Aorta (tissue), 5 donors: Measurements from ENCODE around the gene E2F1. TPM values are rescaled to one million over a fixed set of nuclear protein-coding genes. Genes with fewer than 3 reads are reported as not detected.
A peak's percentile ranks its signal among the peaks of the same experiment; 100 is the strongest.

Experiments
- ATAC-seq: fragments of 200-7000 bp; cut with Tn5 transposase; one replicate; pipeline ENCODE4 v1.9.1; 2022; ENCODE audit warnings: moderate library complexity; ENCODE audit not compliant: low FRiP score
- DNase-seq, 2 donors: peaks; one replicate each; pipeline ENCODE4 v3.0.0-alpha.2; 2020
- H3K27ac ChIP-seq, 2 donors: one replicate each; pipeline ENCODE4 v1.5.1; 2013; ENCODE audit warnings: low read length in 2 of 2, mild to moderate bottlenecking in 2 of 2, moderate library complexity in 2 of 2, control low read depth in 1 of 2, inconsistent platforms in 1 of 2, low read depth in 1 of 2
- H3K27me3 ChIP-seq, 2 donors: one replicate each; pipeline ENCODE4 v1.6.1; 2013; ENCODE audit warnings: control low read depth in 1 of 2, low read length in 1 of 2, mild to moderate bottlenecking in 1 of 2, moderate library complexity in 1 of 2; ENCODE audit not compliant: insufficient read depth in 2 of 2, control insufficient read depth in 1 of 2
- H3K36me3 ChIP-seq, 2 donors: one replicate each; pipeline ENCODE4 v1.6.1; 2013; ENCODE audit warnings: control low read depth in 1 of 2, low read length in 1 of 2, mild to moderate bottlenecking in 1 of 2; ENCODE audit not compliant: insufficient read depth in 2 of 2, control insufficient read depth in 1 of 2
- H3K4me1 ChIP-seq, 2 donors: one replicate each; pipeline ENCODE4 v1.6.1; 2013; ENCODE audit warnings: low read length in 2 of 2, control low read depth in 1 of 2, mild to moderate bottlenecking in 1 of 2, moderate library complexity in 1 of 2; ENCODE audit not compliant: insufficient read depth in 2 of 2, control insufficient read depth in 1 of 2
- H3K4me3 ChIP-seq, 2 donors: one replicate each; pipeline ENCODE4 v1.5.1; 2013; ENCODE audit warnings: low read length in 2 of 2, control low read depth in 1 of 2, mild to moderate bottlenecking in 1 of 2
- H3K9me3 ChIP-seq: one replicate; pipeline ENCODE4 v1.6.1; 2013; ENCODE audit warnings: mild to moderate bottlenecking, low read length; ENCODE audit not compliant: control insufficient read depth
- WGBS, 2 donors: extraction: QIAGEN DNeasy Blood & Tissue Kit; methylation state at CpG; one replicate each; pipeline ENCODE4 v1.1.7; 2013; 5-methylcytosine and 5-hydroxymethylcytosine counted together
- intact Hi-C, 2 donors: fragments of 100-400 bp; cut with DNase I; formaldehyde crosslinking; loops; one replicate each; pipeline versions ENCODE4 v1.14.2 to v1.15.0; 2022
- polyA plus RNA-seq, 2 donors: library from polyadenylated mRNA; stranded (reverse); fragments of 200-250 nt; gene quantifications; one replicate each; pipeline ENCODE4 v1.2.3, GENCODE V29; 2013
- total RNA-seq, 2 donors: library from RNA; stranded (reverse); fragmentation: NEBNext Ultra II Directional; extraction: Animal tissue kit (Norgen Biotek cat#: 25700); gene quantifications; one replicate each; pipeline ENCODE4 v1.2.1, GENCODE V29; 2021
- donor health status: healthy with polysubstance abuse.
- donor health status: Bipolar disorder and iron deficiency.
- donor health status: DM: no; HTN: no; CAD: no.
- donor health status: DM: no; HTN: no; CAD: no.
- donor health status: DM: yes; HTN: yes; CAD: no.

Gene E2F1
- total and polyA plus RNA-seq, 4 donors, result 1.4 to 1.6 (median 1.6) TPM

DNA sequence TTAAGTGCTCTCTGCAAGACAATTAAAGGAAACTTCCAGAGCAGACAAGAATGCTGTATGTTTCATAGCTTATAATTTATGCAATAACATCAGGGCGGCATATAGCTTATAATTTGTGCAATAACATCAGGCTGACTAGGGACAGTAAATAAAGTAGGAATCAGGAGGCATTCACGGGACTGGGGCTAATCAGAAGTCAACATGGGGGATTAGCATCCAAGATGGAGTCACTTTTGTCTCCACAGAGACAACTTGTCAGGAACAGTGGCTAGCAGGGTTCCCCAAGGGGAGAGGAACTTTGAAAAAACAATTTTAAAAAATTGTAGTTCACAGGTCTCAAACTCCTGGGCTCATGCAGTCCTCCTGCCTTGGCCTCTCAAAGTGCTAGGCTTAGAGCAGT is 42.3 kb upstream of the E2F1 start:
- intact Hi-C loops, result no loop called here
- Histone ChIP-seq H3K4me3 (no peak overlapping the region), H3K4me1 (no peaks in the 10 kb centered on the region), H3K9me3 (no peaks in the 10 kb centered on the region), H3K27me3 (no peaks in the 10 kb centered on the region), H3K36me3 (no peaks in the 10 kb centered on the region), H3K27ac (no peak overlapping the region)
- 75 to 83% methylated on average over 2 of the region's 2 CpGs for WGBS, 2 donors
- ATAC-seq (no peak), DNase-seq (no peak)

DNA sequence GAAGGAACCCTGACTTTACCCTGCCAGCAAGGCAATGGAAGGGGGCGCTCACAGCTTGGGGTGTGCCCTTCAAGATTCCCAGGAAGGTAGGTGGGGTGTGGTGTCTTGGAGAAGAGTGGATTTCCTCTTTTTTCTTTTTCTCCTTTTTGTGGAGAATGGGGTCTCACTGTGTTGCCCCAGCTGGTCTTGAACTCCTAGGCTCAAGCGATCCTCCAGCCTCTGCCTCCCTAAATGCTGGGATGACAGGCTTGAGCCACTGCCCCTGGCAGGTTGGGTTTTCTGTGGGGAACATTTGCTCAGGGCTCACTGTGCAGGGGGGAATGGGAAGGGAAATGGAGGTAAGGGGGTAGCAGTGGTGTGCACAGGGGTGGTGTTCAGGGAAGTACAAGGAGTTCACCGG is 41.6 kb upstream of the E2F1 start:
- no peak for DNase-seq
- Histone ChIP-seq H3K36me3 (no peaks in the 10 kb centered on the region), H3K4me3 (no peak overlapping the region), H3K27ac (no peak overlapping the region), H3K27me3 (no peaks in the 10 kb centered on the region), H3K4me1 (no peaks in the 10 kb centered on the region), H3K9me3 (no peaks in the 10 kb centered on the region)
- no peak for ATAC-seq
- intact Hi-C loops, result no loop called here
- 86 to 88% methylated on average over 3 of the region's 3 CpGs for WGBS, 2 donors

GRCh38 chr20:33727115-33727479 is 40.9 kb upstream of the E2F1 start:
- Histone ChIP-seq H3K4me1 (no peaks in the 10 kb centered on the region), H3K27me3 (no peaks in the 10 kb centered on the region), H3K27ac (no peak overlapping the region), H3K36me3 (no peaks in the 10 kb centered on the region), H3K4me3 (no peak overlapping the region), H3K9me3 (no peaks in the 10 kb centered on the region)
- 90% methylated on average over 5 of the region's 5 CpGs for WGBS, 2 donors
- DNase-seq, result no peak
- no peak for ATAC-seq
- intact Hi-C loops, result no loop called here

GRCh38 chr20:33725607-33726264 is 39.6 kb upstream of the E2F1 start:
- no peaks in the 10 kb centered on the region for H3K27me3 ChIP-seq
- no peak for DNase-seq
- WGBS, 2 donors, result 72 to 74% methylated on average over 7 of the region's 7 CpGs
- no peaks in the 10 kb centered on the region for H3K9me3 ChIP-seq
- ATAC-seq, result no peak
- no peaks in the 10 kb centered on the region for H3K36me3 ChIP-seq
- no peak overlapping the region for H3K4me3 ChIP-seq
- no peaks in the 10 kb centered on the region for H3K4me1 ChIP-seq
- intact Hi-C loops, result no loop called here
- no peak overlapping the region for H3K27ac ChIP-seq

- no peaks in the 10 kb centered on the region for H3K9me3 ChIP-seq
- no peaks in the 10 kb centered on the region for H3K4me1 ChIP-seq
- no peak overlapping the region for H3K4me3 ChIP-seq
- H3K36me3 ChIP-seq, result no peaks in the 10 kb centered on the region
- no peak overlapping the region for H3K27ac ChIP-seq
- DNase-seq, result no peak
- ATAC-seq, result no peak
- intact Hi-C loops, result loop anchor here in 1 of 2 donors (5.0 kb wide), 1 partner anchor 37 kb away; the partner anchor contains the start of gene E2F1
- H3K27me3 ChIP-seq, result no peaks in the 10 kb centered on the region
- WGBS, 2 donors, result 83 to 87% methylated on average over 14 of the region's 14 CpGs
Measured at GRCh38 chr20:33724439-33725094, 38.4 kb upstream of the E2F1 start.

GRCh38 chr20:33721391-33722140 is 35.4 kb upstream of the E2F1 start:
- ATAC-seq, result no peak
- Histone ChIP-seq H3K9me3 (no peaks in the 10 kb centered on the region), H3K4me3 (no peak overlapping the region), H3K27ac (no peak overlapping the region), H3K36me3 (no peaks in the 10 kb centered on the region), H3K27me3 (no peaks in the 10 kb centered on the region), H3K4me1 (no peaks in the 10 kb centered on the region)
- intact Hi-C loops, result loop anchor here in 1 of 2 donors (5.0 kb wide), 1 partner anchor 34 kb away; the partner anchor contains the start of gene E2F1
- 94% methylated on average over 11 of the region's 11 CpGs for WGBS, 2 donors
- DNase-seq, result no peak

GRCh38 chr20:33719989-33720709 is 34.0 kb upstream of the E2F1 start, which contains the start of gene PXMP4:
PXMP4 (minus strand) TSS chr20:33720310; CDS start chr20:33720207, 103 bp downstream.
- 3 to 4% methylated on average over 46 of the region's 46 CpGs for WGBS, 2 donors
- intact Hi-C loops, result loop anchor here in 1 of 2 donors (5.0 kb wide), 1 partner anchor 33 kb away; the partner anchor contains the start of gene E2F1

GRCh38 chr20:33719277-33719988 is 33.2 kb upstream of the E2F1 start:
- 40 to 52% methylated on average over 13 of the region's 13 CpGs for WGBS, 2 donors
- no peaks in the 10 kb centered on the region for H3K4me1 ChIP-seq

More at GRCh38 chr20:33719989-33720709, 34.0 kb upstream of the E2F1 start, which contains the start of gene PXMP4:
- Histone ChIP-seq H3K36me3 (no peaks in the 10 kb centered on the region), H3K4me3 (peak within 1 kb of the TSS; percentile 59 to 83), H3K27me3 (no peaks in the 10 kb centered on the region), H3K9me3 (no peaks in the 10 kb centered on the region), H3K4me1 (no peaks in the 10 kb centered on the region), H3K27ac (peak within 1 kb of the TSS in 1 of 2 donors; percentile 29)
- peak; percentile 93 for DNase-seq
- ATAC-seq, result peak; percentile 99

More at GRCh38 chr20:33719277-33719988, 33.2 kb upstream of the E2F1 start:
- Histone ChIP-seq H3K27ac (peak overlapping the region in 1 of 2 donors; percentile 29), H3K9me3 (no peaks in the 10 kb centered on the region), H3K36me3 (no peaks in the 10 kb centered on the region), H3K27me3 (no peaks in the 10 kb centered on the region), H3K4me3 (peak overlapping the region; percentile 59 to 83)
- ATAC-seq (no peak), DNase-seq (no peak)
- intact Hi-C loops, result no loop called here
